Gastroesophageal sphincter (tissue), 4 donors: ENCODE results near the gene ITPA. TPM values are rescaled to one million over a fixed set of nuclear protein-coding genes. Genes with fewer than 3 reads are reported as not detected.
A peak's percentile ranks its signal among the peaks of the same experiment; 100 is the strongest.

Experiments used
- ATAC-seq: fragments of 150-250 bp; one replicate; pipeline ENCODE4 v1.9.1; 2016; ENCODE audit warnings: mild to moderate bottlenecking, moderate library complexity
- H3K27ac ChIP-seq, 4 donors: fragments of 200-600 bp; sonication (generic) in 3 of 4; 1 replicate in 3 of 4; 2 replicates in 1 of 4; pipeline ENCODE4 v1.5.1; 2016 to 2019
- H3K27me3 ChIP-seq: fragments of 200-600 bp; sonication (generic); one replicate; pipeline ENCODE4 v1.5.1; 2019
- H3K36me3 ChIP-seq, 2 donors: fragments of 200-600 bp; sonication (generic); one replicate each; pipeline ENCODE4 v1.5.1; 2019; ENCODE audit warnings: control low read depth in 1 of 2
- H3K4me1 ChIP-seq, 3 donors: fragments of 200-600 bp; sonication (generic); 1 replicate in 2 of 3; 2 replicates in 1 of 3; pipeline ENCODE4 v1.5.1; 2016 to 2019; ENCODE audit warnings: control low read depth in 2 of 3
- H3K4me3 ChIP-seq, 2 donors: fragments of 200-600 bp; sonication (generic); one replicate each; pipeline ENCODE4 v1.5.1; 2019; ENCODE audit warnings: mild to moderate bottlenecking in 1 of 2, moderate library complexity in 1 of 2
- H3K9me3 ChIP-seq, 3 donors: fragments of 200-600 bp; sonication (generic); one replicate each; pipeline ENCODE4 v1.5.1; 2017 to 2019; ENCODE audit warnings: control low read depth in 2 of 3
- CTCF ChIP-seq, 4 experiments: fragments of 200-600 bp in 2 of 4; fragments of 450-650 bp in 2 of 4; sonication (generic) in 1 of 4; IDR thresholded peaks; one replicate each; pipeline ENCODE4 v1.5.1; 2017 to 2019; ENCODE audit warnings: antibody characterized with exemption in 4 of 4, mild to moderate bottlenecking in 2 of 4, moderate library complexity in 2 of 4
- EP300 ChIP-seq: sonication (generic); formaldehyde crosslinking; IDR thresholded peaks from one replicate; pipeline ENCODE4 v1.6.1; 2017; ENCODE audit warnings: antibody characterized with exemption, mild to moderate bottlenecking
- POLR2A ChIP-seq, 2 donors: fragments of 450-650 bp; IDR thresholded peaks; one replicate each; pipeline ENCODE4 v1.6.1; 2017; ENCODE audit warnings: antibody characterized with exemption in 2 of 2, mild to moderate bottlenecking in 2 of 2, moderate library complexity in 1 of 2
- POLR2AphosphoS5 ChIP-seq: sonication (generic); formaldehyde crosslinking; IDR thresholded peaks from one replicate; pipeline ENCODE4 v1.6.1; 2017; ENCODE audit warnings: antibody characterized with exemption
- WGBS, 2 donors: methylation state at CpG; one replicate each; pipeline ENCODE4 v1.1.5; 2018; ENCODE audit warnings: low coverage in 1 of 2; 5-methylcytosine and 5-hydroxymethylcytosine counted together
- total RNA-seq, 4 donors: library from RNA; depleted of rRNA; stranded (reverse); fragments of >200 nt; gene quantifications; one replicate each; pipeline ENCODE4 v1.1.0, GENCODE V29; 2016

ITPA gene
- total RNA-seq, 4 donors from 2014 or later = 23.5 to 26.8 (median 25.2) TPM

- Histone ChIP-seq H3K36me3 (no peaks in the 10 kb centered on the region), H3K27ac (peak overlapping the region in 1 of 4 donors; percentile 6), H3K9me3 (no peaks in the 10 kb centered on the region), H3K4me1 (peaks cover 0 to 30% (median 9%) of the 10 kb centered on the region in 3 donors), H3K27me3 (peaks cover 95% of the 10 kb centered on the region), H3K4me3 (peak overlapping the region; percentile 50 to 72)
- no peak for TF ChIP-seq CTCF (IDR thresholded peaks at IDR 0.05)
- TF ChIP-seq EP300 = no peak
- TF ChIP-seq POLR2A (IDR thresholded peaks at IDR 0.05) = no peak
- no peak for TF ChIP-seq POLR2AphosphoS5
- ATAC-seq = no peak
- 45% methylated on average over 4 of the region's 54 CpGs; no CpG with 5 or more reads in 1 of the 2 donors for WGBS, 2 donors
Observed at GRCh38 chr20:3239867-3240775, 30.8 kb downstream of the ITPA start.

- TF ChIP-seq POLR2AphosphoS5 (no peak), EP300 (no peak), POLR2A (IDR thresholded peaks at IDR 0.05) (no peak)
- Histone ChIP-seq H3K4me3 (peak overlapping the region in 1 of 2 donors; percentile 72), H3K27me3 (peaks cover 88% of the 10 kb centered on the region), H3K9me3 (no peaks in the 10 kb centered on the region), H3K4me1 (peaks cover 0 to 30% (median 9%) of the 10 kb centered on the region in 3 donors), H3K27ac (no peak overlapping the region), H3K36me3 (no peaks in the 10 kb centered on the region)
- WGBS, 2 donors = 84 to 90% methylated on average over 4 to 7 of the region's 15 CpGs
- no peak for ATAC-seq
Observed at GRCh38 chr20:3240776-3241363, 31.6 kb downstream of the ITPA start.

GRCh38 chr20:3242172-3242692 lies 32.9 kb downstream of the ITPA start:
- Histone ChIP-seq H3K27ac (no peak overlapping the region), H3K36me3 (no peaks in the 10 kb centered on the region), H3K27me3 (peaks cover 74% of the 10 kb centered on the region), H3K4me1 (peaks cover 0 to 30% (median 9%) of the 10 kb centered on the region in 3 donors), H3K9me3 (no peaks in the 10 kb centered on the region), H3K4me3 (no peak overlapping the region)
- ATAC-seq = no peak
- no peak for TF ChIP-seq EP300
- no peak for TF ChIP-seq CTCF (IDR thresholded peaks at IDR 0.05)
- TF ChIP-seq POLR2AphosphoS5 = no peak
- no peak for TF ChIP-seq POLR2A (IDR thresholded peaks at IDR 0.05)
- 67 to 73% methylated on average over 5 to 6 of the region's 6 CpGs for WGBS, 2 donors

GRCh38 chr20:3243718-3244358 lies 34.5 kb downstream of the ITPA start:
- H3K27ac ChIP-seq = no peak overlapping the region
- H3K9me3 ChIP-seq = no peaks in the 10 kb centered on the region
- TF ChIP-seq CTCF (IDR thresholded peaks at IDR 0.05) (no peak), POLR2A (IDR thresholded peaks at IDR 0.05) (no peak), POLR2AphosphoS5 (no peak), EP300 (no peak)
- ATAC-seq = no peak
- H3K4me3 ChIP-seq = no peak overlapping the region
- H3K27me3 ChIP-seq = peaks cover 64% of the 10 kb centered on the region
- 70 to 83% methylated on average over 3 to 4 of the region's 11 CpGs for WGBS, 2 donors
- H3K4me1 ChIP-seq = peaks cover 0 to 25% (median 10%) of the 10 kb centered on the region in 3 donors
- H3K36me3 ChIP-seq = no peaks in the 10 kb centered on the region

GRCh38 chr20:3244613-3245012 lies 35.3 kb downstream of the ITPA start:
- WGBS, 2 donors = no CpG with 5 or more reads among the region's 1 CpG
- H3K36me3 ChIP-seq = no peaks in the 10 kb centered on the region
- H3K4me1 ChIP-seq = peaks cover 0 to 20% (median 13%) of the 10 kb centered on the region in 3 donors
- no peak overlapping the region for H3K27ac ChIP-seq
- H3K9me3 ChIP-seq = no peaks in the 10 kb centered on the region
- H3K27me3 ChIP-seq = peaks cover 58% of the 10 kb centered on the region
- TF ChIP-seq POLR2AphosphoS5 = no peak
- no peak for TF ChIP-seq EP300
- TF ChIP-seq CTCF (IDR thresholded peaks at IDR 0.05) = no peak
- no peak for TF ChIP-seq POLR2A (IDR thresholded peaks at IDR 0.05)
- no peak overlapping the region for H3K4me3 ChIP-seq
- ATAC-seq = no peak
